Effector memory CD8-positive, alpha-beta T cell (primary cell): ENCODE data around the gene TYW1B.
"Not testable (repeated sequence)": the region's sequence is repeated elsewhere in the genome, so short reads cannot be mapped to it uniquely, and the experiment has no call there.

ENCODE experiments used
- ATAC-seq: fragments of 150-1000 bp; cut with Tn5 transposase; replicated peaks from 2 replicates; pipeline ENCODE4 v1.10.0; 2021; ENCODE audit warnings: mild to moderate bottlenecking, moderate library complexity
- DNase-seq, 3 experiments: peaks; one replicate each; pipeline ENCODE4 v3.0.0; 2021
- H3K27ac Mint-ChIP-seq, 2 donors: one replicate each; pipeline ENCODE4 v1.8.0; 2022; ENCODE audit warnings: mild to moderate bottlenecking in 2 of 2, mixed read lengths in 2 of 2, moderate library complexity in 2 of 2
- H3K27me3 Mint-ChIP-seq, 2 donors: one replicate each; pipeline ENCODE4 v1.8.0; 2022; ENCODE audit warnings: mixed read lengths in 2 of 2
- H3K36me3 Mint-ChIP-seq: one replicate; pipeline ENCODE4 v1.8.0; 2022; ENCODE audit warnings: mild to moderate bottlenecking, moderate library complexity, mixed read lengths; ENCODE audit not compliant: insufficient read depth
- H3K4me1 Mint-ChIP-seq, 2 donors: one replicate each; pipeline ENCODE4 v1.8.0; 2022; ENCODE audit warnings: low read depth in 2 of 2, mixed read lengths in 2 of 2
- H3K4me3 Mint-ChIP-seq, 2 donors: one replicate each; pipeline ENCODE4 v1.8.0; 2022; ENCODE audit warnings: mild to moderate bottlenecking in 2 of 2, mixed read lengths in 2 of 2, moderate library complexity in 2 of 2
- H3K9me3 Mint-ChIP-seq, 2 donors: one replicate each; pipeline ENCODE4 v1.8.0; 2022; ENCODE audit warnings: mixed read lengths in 2 of 2

The TYW1B gene

GRCh38 chr7:72829687-72830354 lies 1.8 kb upstream of the TYW1B start:
- H3K27me3 Mint-ChIP-seq, H3K9me3 Mint-ChIP-seq: not testable (repeated sequence)
- H3K27ac Mint-ChIP-seq: peak overlapping the region; percentile 97 to 99
- H3K4me3 Mint-ChIP-seq: peak overlapping the region; percentile 88 to 95
- peaks cover 64% of the 10 kb centered on the region for H3K36me3 Mint-ChIP-seq
- DNase-seq (peak in 2 of 3 experiments; percentile 44 to 64), ATAC-seq (peak; percentile 55)
- H3K4me1 Mint-ChIP-seq: peaks cover 8 to 19% of the 10 kb centered on the region in 2 donors

GRCh38 chr7:72829291-72829686 lies 1.3 kb upstream of the TYW1B start:
- peak overlapping the region; percentile 97 to 99 for H3K27ac Mint-ChIP-seq
- ATAC-seq (peak; percentile 49), DNase-seq (peak; percentile 97)
- H3K4me1 Mint-ChIP-seq: peaks cover 8 to 19% of the 10 kb centered on the region in 2 donors
- H3K36me3 Mint-ChIP-seq: peaks cover 59% of the 10 kb centered on the region
- not testable (repeated sequence) for H3K27me3 Mint-ChIP-seq, H3K9me3 Mint-ChIP-seq
- H3K4me3 Mint-ChIP-seq: peak overlapping the region; percentile 88 to 95

- not testable (repeated sequence) for H3K4me3 Mint-ChIP-seq, H3K9me3 Mint-ChIP-seq
- DNase-seq: peak in 1 of 3 experiments; percentile 10
Measured at GRCh38 chr7:72823765-72824732, 4.0 kb downstream of the TYW1B start.

GRCh38 chr7:72822497-72822896 lies 5.5 kb downstream of the TYW1B start:
- H3K27ac Mint-ChIP-seq, H3K9me3 Mint-ChIP-seq, ATAC-seq, DNase-seq, H3K4me3 Mint-ChIP-seq, H3K27me3 Mint-ChIP-seq, H3K4me1 Mint-ChIP-seq, H3K36me3 Mint-ChIP-seq: not testable (repeated sequence)

More at GRCh38 chr7:72823765-72824732, 4.0 kb downstream of the TYW1B start:
- not testable (repeated sequence) for ATAC-seq, H3K27me3 Mint-ChIP-seq, H3K27ac Mint-ChIP-seq, H3K4me1 Mint-ChIP-seq
- H3K36me3 Mint-ChIP-seq: peaks cover 11% of the 10 kb centered on the region

- DNase-seq: peak in 2 of 3 experiments; percentile 6 to 10
- not testable (repeated sequence) for H3K27me3 Mint-ChIP-seq, H3K9me3 Mint-ChIP-seq, H3K4me3 Mint-ChIP-seq
- H3K27ac Mint-ChIP-seq: peak overlapping the region; percentile 32 to 38
- peaks cover 15% of the 10 kb centered on the region for H3K36me3 Mint-ChIP-seq
- peaks cover 5 to 11% of the 10 kb centered on the region in 2 donors for H3K4me1 Mint-ChIP-seq
- ATAC-seq: peak; percentile 79
Measured at GRCh38 chr7:72818663-72819361, 9.2 kb downstream of the TYW1B start.

- not testable (repeated sequence) for H3K27me3 Mint-ChIP-seq, H3K4me3 Mint-ChIP-seq, DNase-seq, ATAC-seq, H3K27ac Mint-ChIP-seq, H3K9me3 Mint-ChIP-seq
- Mint-ChIP-seq H3K4me1 (peaks cover 5 to 11% of the 10 kb centered on the region in 2 donors), H3K36me3 (peaks cover 22% of the 10 kb centered on the region)
Measured at GRCh38 chr7:72817661-72818060, 10.3 kb downstream of the TYW1B start.

GRCh38 chr7:72816370-72817157 lies 11.4 kb downstream of the TYW1B start:
- peaks cover 5 to 11% of the 10 kb centered on the region in 2 donors for H3K4me1 Mint-ChIP-seq
- H3K27ac Mint-ChIP-seq: not testable (repeated sequence)

GRCh38 chr7:72810437-72810836 lies 17.6 kb downstream of the TYW1B start:
- peaks cover 73% of the 10 kb centered on the region for H3K36me3 Mint-ChIP-seq
- not testable (repeated sequence) for H3K9me3 Mint-ChIP-seq, H3K27me3 Mint-ChIP-seq, H3K4me3 Mint-ChIP-seq, H3K27ac Mint-ChIP-seq, H3K4me1 Mint-ChIP-seq, ATAC-seq, DNase-seq

More at GRCh38 chr7:72816370-72817157, 11.4 kb downstream of the TYW1B start:
- not testable (repeated sequence) for H3K4me3 Mint-ChIP-seq, DNase-seq, H3K9me3 Mint-ChIP-seq, H3K27me3 Mint-ChIP-seq, ATAC-seq
- peaks cover 29% of the 10 kb centered on the region for H3K36me3 Mint-ChIP-seq

- not testable (repeated sequence) for ATAC-seq, H3K27ac Mint-ChIP-seq, DNase-seq, H3K4me1 Mint-ChIP-seq, H3K4me3 Mint-ChIP-seq, H3K9me3 Mint-ChIP-seq, H3K27me3 Mint-ChIP-seq
- peaks cover 64% of the 10 kb centered on the region for H3K36me3 Mint-ChIP-seq
Measured at GRCh38 chr7:72808511-72808910, 19.5 kb downstream of the TYW1B start.

GRCh38 chr7:72806851-72807250 lies 21.1 kb downstream of the TYW1B start:
- ATAC-seq, H3K27ac Mint-ChIP-seq, H3K4me1 Mint-ChIP-seq, H3K9me3 Mint-ChIP-seq, H3K4me3 Mint-ChIP-seq, H3K27me3 Mint-ChIP-seq, DNase-seq: not testable (repeated sequence)
- H3K36me3 Mint-ChIP-seq: peaks cover 59% of the 10 kb centered on the region

GRCh38 chr7:72805526-72806494 lies 22.2 kb downstream of the TYW1B start:
- no peak overlapping the region for H3K27ac Mint-ChIP-seq
- no peak overlapping the region for H3K4me3 Mint-ChIP-seq
- ATAC-seq (no peak), DNase-seq (no peak)
- no peaks in the 10 kb centered on the region for H3K27me3 Mint-ChIP-seq
- no peaks in the 10 kb centered on the region for H3K9me3 Mint-ChIP-seq
- H3K4me1 Mint-ChIP-seq: no peaks in the 10 kb centered on the region
- peaks cover 50% of the 10 kb centered on the region for H3K36me3 Mint-ChIP-seq

- not testable (repeated sequence) for DNase-seq, H3K27ac Mint-ChIP-seq, H3K9me3 Mint-ChIP-seq, H3K4me1 Mint-ChIP-seq, H3K4me3 Mint-ChIP-seq, H3K27me3 Mint-ChIP-seq, ATAC-seq
- H3K36me3 Mint-ChIP-seq: peaks cover 48% of the 10 kb centered on the region
Measured at GRCh38 chr7:72803778-72804177, 24.2 kb downstream of the TYW1B start.
